GM21367 (cell line): ENCODE results near the gene TIMD4.

Source experiments
- ATAC-seq: cut with Tn5 transposase; IDR thresholded peaks from one replicate; pipeline ENCODE4 v1.9.1; 2021; ENCODE audit not compliant: unreplicated experiment

TIMD4 gene

DNA sequence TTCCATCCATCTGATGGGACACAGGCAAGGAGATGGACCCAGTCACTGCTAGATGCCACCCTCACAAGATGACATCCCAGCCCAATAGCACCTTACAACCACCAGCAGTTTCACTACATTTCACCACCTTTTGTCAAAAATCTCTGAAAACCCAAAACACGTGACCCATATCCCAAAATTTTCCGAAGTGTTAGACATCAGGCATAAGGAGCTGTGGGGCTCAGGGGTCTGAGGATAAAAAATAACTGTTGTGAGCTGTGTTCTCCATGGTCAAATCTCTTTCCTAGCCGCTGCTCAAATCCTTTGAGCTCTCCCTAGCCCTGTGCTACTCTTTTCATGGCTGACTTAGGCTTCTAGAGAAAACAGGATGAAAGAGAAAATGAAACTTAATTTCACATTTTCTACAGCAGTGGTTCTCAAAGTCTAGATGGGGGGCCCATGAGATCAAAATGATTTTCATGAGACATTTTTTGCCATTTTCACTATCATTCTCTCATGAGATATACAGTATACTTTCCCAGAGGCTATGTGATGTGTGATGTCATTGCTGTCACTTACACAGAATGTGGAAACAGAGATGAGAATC is 40.7 kb downstream of the TIMD4 start:
- peak; percentile 54 for ATAC-seq

DNA sequence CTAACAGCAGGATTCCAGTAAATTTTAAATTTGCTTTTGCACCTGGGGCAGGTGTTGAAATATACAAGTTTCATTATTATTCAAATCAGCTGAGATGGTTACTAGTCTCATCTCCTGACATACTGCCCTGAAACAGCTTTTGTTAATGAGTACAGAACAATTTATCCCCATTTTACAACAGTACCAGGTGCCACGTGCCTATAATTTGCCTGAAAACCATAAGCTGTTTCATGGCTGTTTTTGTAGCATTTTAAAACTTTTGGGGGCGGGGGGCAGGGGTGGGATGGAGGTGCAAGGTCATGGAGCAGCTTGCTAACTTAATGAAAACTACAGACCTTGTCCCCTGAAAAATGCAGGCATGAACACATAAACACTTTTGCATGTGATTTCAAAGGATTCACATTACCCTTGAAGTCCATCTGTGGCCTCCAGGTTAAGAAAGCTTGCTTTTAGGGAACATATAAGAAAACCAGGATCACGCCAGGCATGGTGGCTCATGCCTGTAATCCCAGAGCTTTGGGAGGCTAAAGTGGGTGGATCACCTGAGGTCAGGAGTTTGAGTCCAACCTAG is 42.1 kb downstream of the TIMD4 start:
- peak; percentile 46 for ATAC-seq

DNA sequence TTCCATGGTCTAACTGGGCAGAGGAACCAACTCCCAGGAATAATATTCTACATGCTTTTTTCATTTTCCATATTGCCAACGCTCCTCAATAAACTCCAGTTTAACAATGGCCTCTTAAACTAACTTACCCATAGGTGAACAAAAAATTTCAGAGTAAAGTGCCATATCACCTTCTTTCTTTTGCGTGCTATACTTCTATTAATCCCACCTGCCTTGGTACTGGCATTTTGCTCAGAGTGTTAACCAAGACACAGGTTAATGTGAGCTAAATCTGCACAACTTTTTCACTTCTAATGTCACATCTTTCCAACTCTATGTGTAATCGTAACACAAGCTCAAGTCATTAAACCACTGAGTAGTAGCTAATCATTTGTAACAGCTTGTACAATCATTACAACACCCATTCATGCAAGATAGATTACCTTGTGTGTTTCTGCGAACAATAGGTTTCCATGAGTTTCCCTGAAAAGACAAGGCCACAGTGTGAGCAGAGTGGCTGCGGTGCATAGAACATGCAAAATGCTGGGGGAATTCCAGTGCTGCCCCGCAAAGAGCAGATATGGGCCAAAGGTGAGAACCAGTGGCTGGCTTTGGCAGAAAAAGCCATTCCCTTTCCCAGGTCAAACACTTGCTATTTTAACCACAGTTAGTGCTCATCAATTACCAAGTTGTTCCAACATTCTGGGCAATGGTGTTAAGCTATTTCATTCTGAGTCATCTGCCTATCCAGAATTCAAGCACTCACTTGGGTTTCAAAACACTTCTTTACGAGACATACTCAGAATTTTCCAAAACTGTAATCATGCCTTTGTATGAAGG is 42.8 kb downstream of the TIMD4 start:
- ATAC-seq: peak; percentile 35

DNA sequence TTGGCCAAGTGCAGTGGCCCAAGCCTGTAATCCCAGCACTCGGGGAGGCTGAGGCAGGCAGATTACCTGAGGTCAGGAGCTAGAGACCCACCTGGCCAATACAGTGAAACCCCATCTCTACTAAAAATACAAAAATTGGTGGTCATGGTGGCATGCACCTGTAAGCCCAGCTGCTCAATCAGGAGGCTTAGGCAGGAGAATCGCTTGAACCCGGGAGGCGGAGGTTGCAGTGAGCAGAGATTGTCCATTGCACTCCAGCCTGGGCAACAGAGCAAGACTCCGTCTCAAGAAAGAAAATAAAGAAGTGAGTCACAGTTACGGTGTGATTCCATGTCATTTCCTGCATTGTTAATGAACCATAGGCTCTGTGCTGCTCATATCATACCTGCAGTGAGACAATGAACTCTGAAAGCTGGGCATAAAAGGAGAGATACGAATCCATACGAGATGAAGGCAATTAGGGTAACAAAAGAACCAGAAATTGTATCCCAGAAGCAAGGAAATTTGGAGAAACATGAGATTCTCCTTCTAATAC is 44.6 kb downstream of the TIMD4 start:
- no peak for ATAC-seq

DNA sequence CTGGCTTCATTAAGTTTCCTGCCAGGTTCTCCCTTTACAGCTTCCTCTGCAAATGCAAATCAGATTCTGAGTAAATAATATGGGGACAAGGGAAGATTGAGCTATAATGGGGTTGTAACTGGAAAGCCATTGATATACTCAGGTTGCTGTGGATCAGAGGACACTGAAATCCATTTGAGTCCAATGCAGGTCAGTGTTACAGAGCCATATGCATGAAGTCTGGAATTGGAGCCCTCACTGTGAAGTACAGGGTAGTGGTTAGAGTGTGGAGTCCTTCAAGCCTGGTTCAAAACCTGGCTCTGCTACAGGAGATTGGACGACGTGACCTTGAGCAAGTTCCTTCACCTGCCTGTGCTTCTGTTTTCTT is 48.7 kb downstream of the TIMD4 start:
- peak; percentile 8 for ATAC-seq

DNA sequence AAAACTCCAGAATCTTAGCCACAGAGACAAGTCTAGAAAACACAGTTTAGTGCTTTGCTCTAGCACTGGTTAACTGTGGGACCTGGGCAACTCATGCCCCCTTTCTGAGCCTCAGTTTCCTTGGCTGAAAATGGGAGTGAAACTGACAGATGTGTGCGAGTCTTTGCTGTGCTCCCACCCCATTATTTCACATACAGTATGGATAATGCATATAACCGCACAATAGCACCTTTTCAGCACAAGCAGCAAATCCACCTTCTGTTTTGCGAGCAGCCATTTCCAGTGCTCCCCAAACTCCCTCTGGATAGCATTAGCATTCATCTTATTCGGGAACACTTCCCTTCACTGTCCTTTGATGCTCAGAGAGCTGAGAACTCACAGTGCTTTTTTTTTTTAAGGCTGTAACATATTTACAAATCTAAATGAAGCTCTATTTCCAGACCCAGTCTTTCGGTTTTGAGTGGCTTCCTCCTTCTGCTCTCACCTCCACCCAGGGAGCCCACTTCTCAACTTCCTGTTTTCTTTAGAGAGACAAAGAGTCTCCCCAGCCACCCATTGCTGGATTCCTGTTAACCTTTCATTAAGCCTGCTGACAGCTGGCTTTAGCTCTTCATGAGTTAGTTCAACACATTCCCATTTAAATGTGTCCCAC is 49.2 kb downstream of the TIMD4 start:
- peak; percentile 94 for ATAC-seq

DNA sequence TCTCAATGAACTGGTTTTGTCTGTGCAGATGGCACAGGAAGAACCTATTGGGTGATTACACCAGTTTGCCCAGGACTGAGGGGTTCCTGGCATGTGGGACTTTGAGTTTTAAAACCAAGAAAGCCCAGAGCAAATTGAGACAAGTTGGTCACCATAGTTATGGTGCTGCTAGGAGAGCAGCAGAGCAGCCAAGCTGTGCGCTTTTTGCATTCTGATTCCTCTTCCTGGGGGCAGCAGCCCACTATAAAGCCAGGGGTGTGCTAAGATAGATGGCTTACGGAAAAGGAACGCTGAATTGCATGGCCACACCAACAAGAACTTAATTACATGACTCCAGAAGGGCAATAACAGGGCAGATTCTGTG is 49.7 kb downstream of the TIMD4 start:
- no peak for ATAC-seq

DNA sequence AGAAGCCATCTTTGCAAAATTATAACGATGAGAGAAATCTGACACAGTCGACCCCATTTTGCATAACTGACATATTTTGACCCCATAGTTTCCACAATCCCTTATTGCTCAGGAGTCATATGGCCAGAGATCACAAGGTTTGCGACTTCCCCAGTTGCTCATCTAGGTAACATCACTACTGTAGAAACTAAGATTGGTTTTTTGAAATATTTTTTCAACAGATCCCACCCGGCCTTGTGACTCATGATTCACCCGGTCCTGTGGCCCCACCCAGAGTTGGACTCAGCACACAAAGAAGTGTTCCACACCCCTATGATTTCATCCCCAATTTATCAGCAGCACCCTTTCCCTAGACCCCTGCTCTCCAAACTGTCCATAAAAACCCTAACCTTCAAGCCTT is 50.2 kb downstream of the TIMD4 start:
- no peak for ATAC-seq

DNA sequence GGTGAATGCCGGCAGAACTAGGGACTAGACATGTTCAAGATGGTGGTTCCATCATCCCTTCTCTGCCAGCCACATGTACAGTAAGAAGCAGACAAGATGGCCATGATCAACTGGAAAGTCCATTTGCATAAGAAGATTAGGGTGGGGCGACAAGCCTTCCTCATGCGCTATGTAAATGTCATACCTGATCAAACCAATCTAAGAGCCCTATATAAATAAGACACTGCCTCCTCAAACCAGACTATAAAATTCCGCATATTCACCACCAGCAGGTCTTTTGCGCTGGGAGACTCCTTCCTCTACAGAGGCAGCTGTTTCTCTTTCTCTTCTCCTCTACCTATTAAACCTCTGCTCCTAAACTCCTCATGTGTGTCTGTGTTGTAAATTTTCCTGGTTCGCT is 53.8 kb downstream of the TIMD4 start:
- ATAC-seq: no peak

DNA sequence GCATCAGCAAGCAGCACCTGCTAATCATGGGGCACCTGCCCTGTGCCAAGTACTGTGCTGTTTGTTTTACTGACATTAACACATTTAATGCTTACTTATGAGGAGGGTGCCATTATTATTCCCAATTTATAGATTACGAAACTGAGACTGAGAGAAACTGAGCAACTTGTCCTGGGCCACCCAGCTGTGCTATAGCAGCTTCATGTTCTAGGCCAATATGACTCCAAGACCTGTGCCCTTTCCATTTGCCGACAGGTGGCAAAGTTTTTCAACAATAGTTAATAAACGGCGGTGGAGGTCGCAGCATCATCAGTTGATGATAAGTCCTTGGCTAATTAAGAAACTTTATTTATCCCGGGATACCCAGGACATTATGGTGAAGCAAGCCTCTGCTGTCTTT is 55.4 kb downstream of the TIMD4 start:
- ATAC-seq: no peak

DNA sequence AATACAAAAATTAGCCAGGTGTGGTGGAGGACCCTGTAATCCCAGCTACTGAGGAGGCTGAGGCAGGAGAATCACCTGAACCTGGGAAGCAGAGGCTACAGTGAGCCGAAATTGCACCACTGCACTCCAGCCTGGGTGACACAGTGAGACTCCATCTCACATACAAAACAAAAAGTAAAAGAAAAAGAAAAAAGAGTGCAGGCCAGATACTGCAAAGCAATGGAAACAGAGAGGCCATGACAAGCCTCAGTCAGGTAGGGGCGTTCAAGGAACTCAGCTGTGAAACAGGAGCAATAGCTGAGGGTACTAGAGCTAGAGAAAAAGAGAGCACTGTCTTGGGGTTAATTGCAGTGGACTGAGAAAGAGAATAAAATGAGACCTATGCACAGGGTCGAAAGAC is 56.2 kb downstream of the TIMD4 start:
- no peak for ATAC-seq

DNA sequence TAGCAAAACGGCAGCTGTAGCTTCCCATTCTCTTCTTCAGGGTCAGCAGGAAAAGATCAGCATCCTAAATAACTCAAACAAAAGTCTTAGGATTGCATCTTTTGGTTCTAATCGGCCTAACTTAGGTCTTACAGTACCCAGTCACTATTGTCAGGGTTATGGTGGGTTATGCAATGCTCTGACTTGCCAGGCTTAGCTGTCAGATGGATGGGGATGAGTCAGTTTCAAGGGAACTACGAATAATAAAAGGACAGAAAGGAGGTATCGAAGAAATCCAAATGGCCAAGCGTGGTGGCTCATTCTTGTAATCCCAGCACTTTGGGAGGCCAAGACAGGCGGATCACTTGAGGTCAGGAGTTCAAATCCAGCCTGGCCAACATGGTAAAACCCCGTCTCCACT is 66.5 kb downstream of the TIMD4 start:
- ATAC-seq: no peak

DNA sequence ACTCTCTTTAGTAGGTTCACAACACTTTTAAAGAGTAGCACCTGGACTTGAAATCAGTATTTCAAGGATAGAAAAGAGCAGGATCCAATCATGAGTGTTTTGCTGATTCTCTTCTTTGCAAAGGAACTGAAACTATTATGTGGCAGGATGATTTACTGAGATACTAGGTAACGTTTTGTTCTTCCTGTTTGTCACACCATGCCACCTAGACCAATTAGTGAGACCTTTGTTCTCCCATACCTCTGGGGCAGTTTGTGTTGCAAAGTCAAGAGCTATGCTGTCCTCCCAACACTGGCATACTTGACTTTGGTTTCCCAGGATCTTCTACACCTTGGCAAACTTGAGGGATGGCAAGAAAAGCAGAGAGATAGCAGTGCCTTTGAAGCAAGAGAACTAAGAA is 69.5 kb downstream of the TIMD4 start:
- ATAC-seq: peak; percentile 73

DNA sequence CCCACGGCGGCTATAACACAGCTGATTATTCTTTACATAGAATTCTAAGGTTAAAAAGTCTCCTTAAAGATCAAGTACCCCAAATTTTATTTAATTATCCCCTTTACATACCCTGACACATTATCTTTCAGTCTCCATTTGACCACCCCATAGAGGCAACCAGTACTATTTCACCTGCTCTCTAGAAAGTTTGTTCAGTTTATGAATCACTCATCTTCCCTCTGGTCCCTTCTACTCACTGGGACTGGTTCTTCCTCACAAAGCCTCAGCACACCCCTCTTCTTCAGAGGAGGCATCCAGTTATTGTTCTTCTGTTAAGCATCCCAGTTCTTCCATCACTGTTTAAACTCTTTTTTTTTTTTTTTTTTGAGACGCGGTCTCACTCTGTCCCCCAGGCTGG is 70.2 kb downstream of the TIMD4 start:
- no peak for ATAC-seq

DNA sequence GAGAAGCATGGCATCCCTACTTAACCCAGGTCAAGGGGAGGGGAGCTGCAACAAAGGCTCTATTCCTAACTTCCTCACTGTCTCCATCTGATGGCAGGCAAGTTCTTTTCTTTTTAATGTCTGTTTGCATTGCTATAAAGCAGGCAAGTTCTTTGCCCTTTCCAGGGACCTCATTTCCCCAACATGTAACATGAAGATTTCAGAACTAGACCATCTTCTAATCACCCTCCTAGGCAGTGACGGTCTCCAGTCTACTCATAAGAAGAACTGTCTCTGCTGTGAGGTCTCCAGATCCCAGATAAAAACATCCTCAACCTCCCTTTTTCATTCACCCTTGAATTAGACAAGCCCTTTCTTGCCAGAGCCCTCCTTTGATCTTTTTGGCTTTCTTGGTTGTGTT is 70.8 kb downstream of the TIMD4 start:
- ATAC-seq: no peak

DNA sequence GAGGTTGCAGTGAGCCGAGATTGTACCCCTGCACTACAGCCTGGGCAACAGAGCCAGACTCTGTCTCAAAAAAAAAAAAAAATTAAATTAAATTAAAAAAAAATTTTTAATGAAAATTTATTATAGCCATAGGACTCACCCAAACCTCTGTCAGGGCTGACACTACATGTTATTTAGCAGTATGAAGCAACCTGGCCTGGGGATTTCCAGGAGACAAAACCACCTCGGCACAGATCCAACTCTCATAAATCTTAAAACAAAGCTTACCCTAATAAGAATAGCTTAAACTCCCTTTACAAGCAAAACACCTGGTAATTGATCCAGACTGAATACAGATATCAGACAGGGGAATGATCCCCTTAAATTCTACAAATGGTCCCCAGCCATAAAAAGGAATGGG is 74.5 kb downstream of the TIMD4 start:
- ATAC-seq: no peak

DNA sequence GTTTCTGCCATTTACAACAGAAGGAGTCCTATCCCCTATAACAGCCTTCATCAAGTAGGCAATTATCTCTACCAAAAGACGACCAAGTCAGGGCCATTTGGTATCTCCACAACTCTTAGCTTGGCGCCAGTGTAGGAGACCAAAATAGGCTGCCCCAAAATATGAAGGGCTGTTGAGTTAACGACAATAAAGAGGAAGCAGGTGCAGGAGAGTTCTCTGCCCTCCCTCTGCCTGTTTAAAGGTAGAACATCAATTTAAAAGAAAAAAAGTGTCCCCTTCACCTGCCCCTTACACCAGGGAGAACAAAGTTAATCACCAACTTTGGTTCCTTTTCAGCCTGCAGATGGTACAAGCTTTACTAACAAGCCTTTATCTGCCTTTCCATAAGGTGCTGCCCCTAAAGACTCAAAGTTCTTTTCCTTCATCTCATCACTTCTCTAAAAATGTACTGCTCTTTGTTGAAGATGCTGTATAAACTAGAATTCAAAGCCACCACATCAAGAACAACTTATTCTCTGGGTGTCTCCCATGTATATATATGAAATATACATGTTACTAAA is 79.6 kb downstream of the TIMD4 start:
- no peak for ATAC-seq

DNA sequence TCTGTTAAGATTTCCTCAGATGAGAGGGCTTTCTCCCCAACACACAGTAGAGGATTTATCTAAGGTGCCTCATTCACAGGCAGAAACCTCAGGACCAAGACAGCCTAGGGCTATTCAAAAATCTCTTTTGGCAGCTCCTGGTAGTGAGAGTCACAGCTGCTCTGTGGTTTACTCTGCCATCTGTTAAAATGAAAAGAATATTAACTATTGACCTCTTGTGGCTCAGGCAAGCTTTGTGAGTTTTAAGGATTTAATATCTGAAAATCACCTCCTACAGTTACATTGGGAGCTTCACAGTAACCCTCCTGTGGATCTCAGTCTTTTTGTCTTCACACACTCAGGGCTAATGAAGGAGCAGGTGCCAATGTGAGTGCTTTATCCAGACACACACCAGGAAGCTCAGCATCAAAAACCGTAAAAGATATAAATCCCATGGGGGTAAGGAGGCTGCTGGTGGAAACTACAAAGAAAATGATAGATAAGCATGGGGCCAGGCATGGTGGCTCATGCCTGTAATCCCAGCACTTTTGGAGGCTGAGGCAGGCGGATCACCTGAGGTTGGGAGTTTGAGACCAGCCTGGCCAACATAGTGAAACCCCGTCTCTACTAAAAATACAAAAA is 83.3 kb downstream of the TIMD4 start:
- ATAC-seq: peak; percentile 93

DNA sequence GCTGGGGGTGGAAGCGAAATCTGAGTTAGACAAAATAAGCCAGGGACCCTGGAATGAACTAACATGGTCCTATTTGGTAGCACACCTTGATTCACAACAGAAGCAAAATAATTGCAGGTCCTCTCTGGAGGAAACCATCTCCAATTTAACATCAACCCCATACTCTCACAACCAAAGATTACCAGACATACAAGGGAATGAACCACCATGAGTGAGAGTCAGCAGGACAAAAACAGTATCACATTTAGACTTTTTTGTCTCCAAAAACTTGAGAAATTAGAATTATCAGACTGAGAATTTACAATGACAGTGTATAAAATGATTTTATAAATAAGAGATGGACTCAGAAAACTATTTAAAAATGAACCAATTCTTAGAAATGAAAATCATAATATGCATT is 91.8 kb downstream of the TIMD4 start:
- ATAC-seq: no peak

DNA sequence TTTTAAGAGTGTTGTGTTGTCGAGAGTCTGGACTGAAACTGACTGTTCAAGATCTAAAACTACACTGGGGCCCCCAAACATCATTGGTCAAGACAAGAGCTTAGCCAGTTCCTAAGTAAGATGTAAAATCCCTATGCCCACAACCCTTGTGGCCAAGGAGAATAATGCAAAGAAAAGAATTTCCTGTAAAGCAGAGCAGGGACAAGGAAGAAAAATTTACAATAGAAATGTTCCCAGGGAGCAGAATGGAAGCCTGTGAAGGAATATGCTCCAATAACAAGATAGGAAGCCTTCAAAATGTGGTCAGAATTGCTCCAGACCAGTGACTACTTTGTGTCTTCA is 92.6 kb downstream of the TIMD4 start:
- ATAC-seq: no peak
